GM21447 (cell line): ENCODE data around the gene UBALD2.
"Not testable (repeated sequence)": the region's sequence is repeated elsewhere in the genome, so short reads cannot be mapped to it uniquely, and the experiment has no call there.

Experiments
- ATAC-seq: cut with Tn5 transposase; IDR thresholded peaks from one replicate; pipeline ENCODE4 v1.9.1; 2021; ENCODE audit not compliant: unreplicated experiment

Gene UBALD2

GRCh38 chr17:76264755-76265623 is at the start of gene UBALD2:
TSS of gene UBALD2 (plus strand) at chr17:76265348. CDS start at chr17:76265506, 158 bp downstream.
- ATAC-seq, result peak; percentile 59

DNA sequence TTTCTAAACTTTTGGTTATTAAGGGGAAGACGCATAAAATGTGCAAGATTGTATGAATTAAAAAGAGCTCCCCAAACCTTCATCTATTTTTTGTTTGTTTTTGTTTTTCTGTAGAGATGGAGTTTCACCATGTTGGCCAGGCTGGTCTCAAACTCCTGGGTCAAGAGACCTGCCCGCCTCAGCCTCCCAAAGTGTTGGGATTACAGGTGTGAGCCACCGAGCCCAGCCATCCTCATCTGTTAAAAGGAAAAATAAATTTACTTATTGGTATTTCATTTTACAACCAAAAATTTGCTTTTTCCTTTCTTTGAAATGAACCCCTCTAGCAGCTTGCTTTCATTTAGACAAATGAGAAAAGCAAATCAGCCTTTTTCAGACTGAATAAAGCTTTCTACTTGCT is 48.1 kb upstream of the UBALD2 start:
- no peak for ATAC-seq

DNA sequence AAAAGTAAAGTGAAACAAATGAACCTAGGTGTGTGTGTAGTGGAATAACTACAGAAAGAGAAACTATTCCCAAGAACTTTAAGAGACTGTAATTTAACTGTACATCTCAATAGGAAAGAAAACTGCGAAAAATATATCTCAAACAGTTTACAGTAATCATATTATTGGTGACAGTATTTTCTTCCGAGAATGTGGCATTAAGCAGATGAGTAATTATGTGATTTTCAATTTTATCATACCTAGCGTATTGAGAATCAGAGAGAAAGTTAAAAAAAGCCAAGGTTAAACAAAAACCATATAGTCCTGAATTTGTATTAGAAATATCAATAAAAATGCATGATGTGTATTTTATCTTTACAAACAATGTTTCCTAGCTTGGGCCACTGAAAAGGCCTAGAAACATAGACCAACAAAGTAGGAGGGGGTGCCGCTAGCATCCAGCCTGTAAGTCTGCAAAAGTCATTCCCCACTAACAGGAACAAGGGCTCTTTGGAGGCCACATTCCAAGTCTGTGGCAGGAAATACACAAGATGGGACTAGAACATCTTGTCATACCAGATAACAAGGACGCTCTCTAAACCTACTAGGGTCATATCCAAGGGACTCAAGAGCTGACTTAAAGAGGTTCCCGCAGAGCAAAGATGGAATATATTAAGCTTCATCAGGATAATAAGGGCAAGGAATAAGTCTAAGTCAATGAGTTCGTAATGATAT is 45.3 kb upstream of the UBALD2 start:
- ATAC-seq, result no peak

DNA sequence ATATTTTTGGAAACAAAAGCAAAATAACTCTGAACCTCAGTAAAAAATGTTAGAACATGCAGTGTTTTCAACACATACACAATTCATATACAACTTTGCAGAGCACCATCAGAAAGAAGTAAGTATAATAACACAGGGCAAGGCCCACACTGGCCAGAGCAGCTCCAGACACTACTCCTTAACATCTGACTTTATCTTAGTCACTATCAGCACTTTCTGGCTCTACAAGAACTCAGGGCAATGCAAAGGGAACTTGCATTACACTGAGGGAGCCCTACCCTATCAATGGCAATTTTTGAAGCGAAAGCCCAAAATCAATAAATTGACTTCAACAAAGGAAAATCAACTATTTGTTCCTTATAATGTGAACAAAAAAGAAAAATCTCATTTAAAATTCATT is 41.3 kb upstream of the UBALD2 start:
- ATAC-seq, result no peak

GRCh38 chr17:76225373-76226086 is 39.6 kb upstream of the UBALD2 start:
- not testable (repeated sequence) for ATAC-seq

GRCh38 chr17:76226749-76227148 is 38.4 kb upstream of the UBALD2 start:
- not testable (repeated sequence) for ATAC-seq

DNA sequence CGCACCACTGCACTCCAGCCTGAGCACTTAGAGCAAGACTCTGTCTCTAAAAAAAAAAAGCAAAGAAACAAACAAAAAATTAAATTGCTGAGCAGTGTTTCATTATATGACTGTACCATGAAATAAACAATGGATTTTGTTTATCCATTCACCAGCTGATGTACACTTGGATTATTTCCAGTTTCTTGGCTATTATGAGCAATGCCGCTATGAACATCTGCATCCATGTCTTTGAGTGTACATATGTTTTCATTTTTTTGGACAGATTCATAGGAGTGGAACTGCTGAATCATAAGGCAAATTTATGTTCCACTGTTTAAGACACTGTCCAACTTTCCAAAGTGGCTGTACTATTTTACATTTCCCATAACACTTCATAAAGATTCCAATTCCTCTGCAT is 32.8 kb upstream of the UBALD2 start:
- no peak for ATAC-seq

GRCh38 chr17:76233588-76234353 is 31.4 kb upstream of the UBALD2 start:
- no peak for ATAC-seq

- no peak for ATAC-seq
Measured at GRCh38 chr17:76234354-76234679, 30.8 kb upstream of the UBALD2 start.

DNA sequence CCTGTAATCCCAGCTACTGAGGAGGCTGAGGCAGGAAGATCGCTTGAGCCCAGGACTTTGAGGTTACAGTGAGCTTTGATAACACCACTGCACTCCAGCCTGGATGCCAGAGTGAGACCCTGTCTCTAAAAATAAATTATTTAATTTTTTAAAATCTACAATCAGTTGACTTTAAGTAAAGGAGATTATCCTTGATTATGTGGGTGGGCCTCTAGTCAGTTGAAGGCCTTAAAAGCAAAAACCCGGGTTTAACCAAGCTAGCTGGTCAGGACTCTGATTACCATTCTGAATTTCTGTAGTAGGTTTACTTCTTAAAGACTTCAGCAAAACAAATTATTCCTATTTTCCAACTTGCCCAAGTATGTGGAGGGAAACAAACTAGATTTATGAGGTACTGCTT is 29.3 kb upstream of the UBALD2 start:
- ATAC-seq, result no peak

DNA sequence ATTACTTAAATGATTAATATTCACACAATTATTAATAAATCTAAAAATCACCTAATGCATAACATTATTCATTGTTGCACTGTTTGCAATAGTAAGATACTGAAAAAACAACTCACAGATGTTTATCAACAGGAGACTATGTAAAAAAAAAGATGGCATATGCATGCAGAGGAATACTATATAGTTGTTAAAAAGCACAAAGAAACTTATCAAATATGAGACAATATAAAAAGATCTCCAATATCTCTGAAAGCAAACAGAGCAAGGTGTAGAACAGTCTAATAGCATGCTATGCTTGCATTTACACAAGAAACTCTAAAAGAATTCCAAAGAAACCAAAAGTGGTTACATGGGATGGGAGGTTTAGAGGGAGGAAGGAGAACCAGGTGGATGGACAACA is 28.5 kb upstream of the UBALD2 start:
- ATAC-seq, result no peak

DNA sequence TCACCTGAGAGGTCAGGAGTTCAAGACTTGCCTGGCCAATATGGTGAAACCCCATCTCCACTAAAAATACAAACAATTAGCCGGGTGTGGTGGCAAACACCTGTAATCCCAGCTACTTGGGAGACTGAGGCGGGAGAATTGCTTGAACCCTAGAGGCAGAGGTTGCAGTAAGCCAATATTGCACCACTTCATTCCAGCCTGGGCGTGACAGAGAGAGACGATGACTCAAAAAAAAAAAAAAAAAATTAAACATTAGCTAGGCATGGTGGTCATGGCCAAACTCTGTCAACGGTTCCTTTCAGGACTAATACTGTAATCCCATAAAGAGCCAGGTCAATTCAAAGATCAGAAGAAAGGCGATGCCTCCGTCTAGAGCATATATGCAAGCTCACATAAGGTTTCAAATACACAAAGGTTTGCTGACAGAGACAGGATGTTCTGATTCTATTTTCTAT is 27.3 kb upstream of the UBALD2 start:
- no peak for ATAC-seq

GRCh38 chr17:76238847-76239537 is 26.2 kb upstream of the UBALD2 start:
- no peak for ATAC-seq

- peak; percentile 9 for ATAC-seq
Measured at GRCh38 chr17:76239538-76240274, 25.4 kb upstream of the UBALD2 start.

DNA sequence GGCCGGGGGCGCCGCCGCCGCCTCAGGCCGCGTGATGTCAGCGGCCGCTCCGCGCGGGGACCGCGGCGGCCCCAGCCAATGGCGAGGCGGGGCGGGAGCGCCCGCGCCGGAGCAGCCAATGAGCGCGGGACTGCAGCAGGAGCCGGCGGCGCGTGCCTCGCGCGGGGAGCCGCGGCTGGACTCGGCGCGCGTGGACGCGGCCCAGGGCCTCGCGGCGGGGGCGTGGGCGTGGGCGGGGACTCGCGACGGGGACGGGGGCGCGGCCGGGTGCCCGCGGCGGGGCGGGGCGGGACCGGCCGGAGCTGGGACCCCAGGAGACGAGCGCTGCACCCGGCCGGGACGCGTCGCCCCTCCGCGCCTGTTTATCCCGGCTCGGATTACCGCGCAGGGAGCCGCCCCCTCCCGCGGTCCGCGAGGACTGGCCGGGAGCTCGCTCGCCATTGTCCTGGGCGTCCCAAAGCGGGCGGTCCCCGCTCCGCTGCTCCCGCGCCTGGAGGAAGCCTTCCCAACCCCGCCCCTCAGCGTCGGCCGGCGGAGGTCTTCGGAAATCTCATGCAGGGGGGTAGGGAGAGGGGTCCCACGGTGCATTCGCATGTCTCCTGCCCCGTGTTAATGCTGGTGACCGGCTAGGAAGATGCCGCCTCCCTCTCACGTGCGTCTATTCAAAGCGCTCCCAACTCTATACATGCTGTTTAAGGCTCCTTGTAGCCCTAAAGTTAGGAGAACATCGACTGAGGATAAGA is 24.5 kb upstream of the UBALD2 start, which contains the start of gene RNF157:
TSS of gene RNF157 (minus strand) at position 33 of the 743 bp plus-strand sequence. CDS start 253 bp downstream, outside the sequence.
- peak; percentile 68 for ATAC-seq

DNA sequence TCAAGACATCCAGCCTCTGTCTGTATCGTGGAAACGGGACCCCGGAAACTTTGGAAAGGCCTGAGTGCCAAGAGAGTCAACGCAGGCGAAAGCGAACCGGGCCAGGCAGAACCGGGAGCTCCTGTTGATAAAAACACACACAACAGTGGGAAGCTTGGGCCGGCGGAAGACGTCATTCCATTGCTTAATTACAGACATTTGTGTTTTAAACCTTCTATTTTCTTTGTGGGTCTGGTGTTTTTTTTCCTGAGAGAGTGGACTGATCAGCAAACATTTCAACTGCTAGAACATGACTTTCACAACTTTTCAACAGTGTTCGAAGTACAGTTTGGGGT is 24.0 kb upstream of the UBALD2 start:
- ATAC-seq, result no peak

DNA sequence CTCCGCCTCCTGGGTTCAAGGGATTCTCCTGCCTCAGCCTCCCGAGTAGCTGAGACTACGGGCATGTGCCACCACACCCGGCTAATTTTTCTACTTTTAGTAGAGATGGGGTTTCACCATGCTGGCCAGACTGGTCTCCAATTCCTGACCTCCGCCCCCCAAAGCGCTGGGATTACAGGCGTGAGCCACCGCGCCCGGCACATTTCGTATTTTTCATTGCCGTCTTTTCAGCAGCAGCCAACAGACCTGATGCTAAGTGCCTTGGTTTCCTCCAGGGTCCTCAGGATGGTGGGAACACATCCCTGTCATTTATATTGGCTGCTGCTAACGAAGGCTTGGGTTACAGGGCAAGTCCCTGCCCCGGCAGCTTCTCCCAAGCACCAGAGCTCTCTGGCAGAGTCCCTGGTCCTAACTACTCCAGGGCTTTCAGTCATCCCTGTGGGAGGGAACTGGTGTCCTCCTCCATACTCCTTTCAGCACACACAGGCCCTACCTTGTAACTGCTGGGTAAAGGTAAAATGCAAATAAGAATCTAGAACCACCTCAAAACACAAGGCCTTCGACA is 23.4 kb upstream of the UBALD2 start:
- no peak for ATAC-seq

DNA sequence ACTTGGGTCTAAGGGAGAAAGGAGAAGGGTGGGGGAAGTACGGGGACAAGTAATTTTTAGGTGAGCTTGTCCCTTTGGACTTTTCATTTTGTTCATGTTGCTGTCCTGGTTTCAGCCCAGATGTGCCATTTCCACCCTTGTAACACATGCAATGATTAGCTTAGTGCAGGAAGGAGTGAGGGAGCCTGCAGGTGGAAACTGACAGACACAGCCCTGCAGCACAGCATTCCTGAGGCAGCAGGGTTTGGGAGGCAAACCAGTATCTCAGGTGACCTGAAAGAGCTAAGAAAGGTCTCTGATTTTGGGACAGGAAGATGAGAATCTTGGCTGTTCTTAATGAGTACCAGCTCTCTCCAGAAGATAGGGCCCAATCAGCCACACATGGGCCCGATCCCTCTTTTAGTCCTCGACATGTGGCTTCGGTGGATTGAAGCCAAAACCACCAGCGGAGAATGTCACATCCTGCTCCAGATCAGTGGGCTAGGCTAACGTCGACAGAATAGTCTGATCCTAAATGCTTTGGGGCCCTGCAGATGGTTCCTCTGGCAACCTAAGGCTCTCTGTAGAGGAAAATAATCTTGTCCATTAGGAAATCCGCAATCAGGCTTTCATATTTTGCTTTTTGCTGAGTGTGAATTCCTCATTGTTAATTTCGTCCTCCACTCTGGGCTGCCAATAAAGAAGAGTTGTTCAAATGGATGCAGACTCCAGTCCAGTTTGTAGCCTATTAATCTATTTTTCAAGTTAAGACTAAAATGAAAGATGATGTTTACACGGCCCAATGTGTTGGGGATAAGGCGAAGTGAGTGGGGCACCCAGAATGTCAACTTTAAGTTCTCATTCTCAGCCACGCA is 21.1 kb upstream of the UBALD2 start:
- ATAC-seq, result no peak
